Endodermal cell (in vitro differentiated cells): Measurements from ENCODE around the gene FERMT3. TPM values are rescaled to one million over a fixed set of nuclear protein-coding genes. Genes with fewer than 3 reads are reported as not detected.

Experiments
- DNase-seq: peaks from one replicate; pipeline ENCODE4 v3.0.0-alpha.2; 2017
- H3K27ac ChIP-seq: 2 replicates; pipeline ENCODE4 v1.5.1; 2013; ENCODE audit warnings: mild to moderate bottlenecking, low read depth, low read length, moderate library complexity
- H3K27me3 ChIP-seq: 2 replicates; pipeline ENCODE4 v1.6.1; 2013; ENCODE audit warnings: mild to moderate bottlenecking, low read length, moderate library complexity; ENCODE audit not compliant: insufficient read depth, control insufficient read depth, poor library complexity, severe bottlenecking
- H3K36me3 ChIP-seq: 2 replicates; pipeline ENCODE4 v1.7.0; 2013; ENCODE audit warnings: mild to moderate bottlenecking, low read length, moderate library complexity; ENCODE audit not compliant: control insufficient read depth, insufficient read depth
- H3K4me1 ChIP-seq: one replicate; pipeline ENCODE4 v1.7.0; 2013; ENCODE audit warnings: low read length; ENCODE audit not compliant: control insufficient read depth, insufficient read depth
- H3K4me3 ChIP-seq: 2 replicates; pipeline ENCODE4 v1.5.1; 2013; ENCODE audit warnings: mild to moderate bottlenecking, low read length, moderate library complexity
- H3K9ac ChIP-seq: 2 replicates; pipeline ENCODE4 v1.6.1; 2013; ENCODE audit warnings: mild to moderate bottlenecking, low read length, moderate library complexity; ENCODE audit not compliant: poor library complexity, severe bottlenecking; ENCODE audit errors: extremely low read depth
- H3K9me3 ChIP-seq: 2 replicates; pipeline ENCODE4 v1.6.1; 2013; ENCODE audit warnings: mild to moderate bottlenecking, low read length, moderate library complexity; ENCODE audit not compliant: control insufficient read depth
- H3K27ac Mint-ChIP-seq: 2 replicates; pipeline ENCODE4 v1.8.0; 2020; ENCODE audit warnings: mixed read lengths
- H3K27me3 Mint-ChIP-seq: 2 replicates; pipeline ENCODE4 v1.8.0; 2021; ENCODE audit warnings: mild to moderate bottlenecking, mixed read lengths; ENCODE audit not compliant: insufficient read depth
- H3K36me3 Mint-ChIP-seq: 2 replicates; pipeline ENCODE4 v1.8.0; 2020; ENCODE audit warnings: low read depth, mixed read lengths
- H3K4me1 Mint-ChIP-seq: 2 replicates; pipeline ENCODE4 v1.8.0; 2020; ENCODE audit warnings: mixed read lengths
- H3K4me3 Mint-ChIP-seq: 2 replicates; pipeline ENCODE4 v1.8.0; 2020; ENCODE audit warnings: mild to moderate bottlenecking, moderate library complexity, mixed read lengths
- H3K9me3 Mint-ChIP-seq: 2 replicates; pipeline ENCODE4 v1.8.0; 2020; ENCODE audit warnings: mild to moderate bottlenecking, mixed read lengths
- CTCF ChIP-seq: fragments of 200-600 bp; sonication (generic); conservative IDR thresholded peaks from 2 replicates; pipeline ENCODE4 v1.5.0; 2021; ENCODE audit warnings: antibody characterized with exemption, mild to moderate bottlenecking
- WGBS, 2 experiments: methylation state at CpG; one replicate each; pipeline versions ENCODE4 v1.1.5 to v1.1.7; 2013; ENCODE audit warnings: missing lambda C conversion rate in 2 of 2, mixed read lengths in 1 of 2; ENCODE audit not compliant: insufficient coverage in 1 of 2, insufficient read length in 1 of 2; 5-methylcytosine and 5-hydroxymethylcytosine counted together
- total RNA-seq, 2 donors: library from RNA; stranded (reverse); fragmentation: NEBNext Ultra II Directional in 1 of 2; extraction: Animal tissue kit (Norgen Biotek cat#: 25700) in 1 of 2; gene quantifications; 2 replicates in 1 of 2; 3 replicates in 1 of 2; pipeline ENCODE4 v1.2.1, GENCODE V29; 2021

FERMT3 gene
- total RNA-seq, 2 donors from 2014 or later: 4.2 to 5.3 TPM

DNA sequence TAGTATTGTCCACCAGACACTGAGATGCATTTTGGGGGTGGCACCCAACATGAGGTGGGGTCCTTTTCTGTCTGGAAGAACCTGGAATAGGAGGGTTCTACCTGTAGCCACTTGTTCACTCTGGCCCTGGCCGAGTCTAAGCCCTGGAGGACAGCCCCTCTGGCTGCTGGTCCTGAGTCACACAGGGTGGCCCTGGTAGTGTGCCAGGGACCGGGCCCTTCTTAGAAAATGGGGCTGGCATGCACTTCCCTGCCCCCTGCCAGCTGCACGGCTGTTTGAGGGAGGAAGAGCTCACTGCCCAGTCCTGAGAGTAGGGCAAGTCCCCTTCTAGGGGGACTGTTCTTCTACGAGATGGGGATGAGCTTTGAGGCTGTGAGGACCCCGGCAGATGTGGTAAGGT lies 47.0 kb downstream of the FERMT3 start:
- Mint-ChIP-seq H3K27ac (peak overlapping the region; percentile 38), H3K4me1 (peaks cover 21% of the 10 kb centered on the region), H3K36me3 (peaks cover 22% of the 10 kb centered on the region), H3K27me3 (no peaks in the 10 kb centered on the region), H3K9me3 (no peaks in the 10 kb centered on the region), H3K4me3 (peak overlapping the region; percentile 86)
- Histone ChIP-seq H3K4me1 (peaks cover 9% of the 10 kb centered on the region), H3K4me3 (no peak overlapping the region), H3K9ac (no peak overlapping the region), H3K27me3 (no peaks in the 10 kb centered on the region), H3K9me3 (no peaks in the 10 kb centered on the region), H3K36me3 (peaks cover 37% of the 10 kb centered on the region), H3K27ac (no peak overlapping the region)
- TF ChIP-seq CTCF: no peak
- DNase-seq: no peak
- WGBS, 2 experiments: 93 to 100% methylated on average over 4 to 5 of the region's 5 CpGs

GRCh38 chr11:64254326-64254725 lies 47.8 kb downstream of the FERMT3 start:
- Histone ChIP-seq H3K27me3 (no peaks in the 10 kb centered on the region), H3K27ac (no peak overlapping the region), H3K4me3 (no peak overlapping the region), H3K9me3 (no peaks in the 10 kb centered on the region), H3K4me1 (peaks cover 3% of the 10 kb centered on the region), H3K9ac (no peak overlapping the region), H3K36me3 (peaks cover 40% of the 10 kb centered on the region)
- DNase-seq: no peak
- no peaks in the 10 kb centered on the region for H3K9me3 Mint-ChIP-seq
- H3K27ac Mint-ChIP-seq: peak overlapping the region; percentile 38
- WGBS, 2 experiments: 94% methylated on average over 7 of the region's 7 CpGs
- no peak overlapping the region for H3K4me3 Mint-ChIP-seq
- TF ChIP-seq CTCF: no peak
- H3K36me3 Mint-ChIP-seq: peaks cover 27% of the 10 kb centered on the region
- peaks cover 14% of the 10 kb centered on the region for H3K4me1 Mint-ChIP-seq
- no peaks in the 10 kb centered on the region for H3K27me3 Mint-ChIP-seq

DNA sequence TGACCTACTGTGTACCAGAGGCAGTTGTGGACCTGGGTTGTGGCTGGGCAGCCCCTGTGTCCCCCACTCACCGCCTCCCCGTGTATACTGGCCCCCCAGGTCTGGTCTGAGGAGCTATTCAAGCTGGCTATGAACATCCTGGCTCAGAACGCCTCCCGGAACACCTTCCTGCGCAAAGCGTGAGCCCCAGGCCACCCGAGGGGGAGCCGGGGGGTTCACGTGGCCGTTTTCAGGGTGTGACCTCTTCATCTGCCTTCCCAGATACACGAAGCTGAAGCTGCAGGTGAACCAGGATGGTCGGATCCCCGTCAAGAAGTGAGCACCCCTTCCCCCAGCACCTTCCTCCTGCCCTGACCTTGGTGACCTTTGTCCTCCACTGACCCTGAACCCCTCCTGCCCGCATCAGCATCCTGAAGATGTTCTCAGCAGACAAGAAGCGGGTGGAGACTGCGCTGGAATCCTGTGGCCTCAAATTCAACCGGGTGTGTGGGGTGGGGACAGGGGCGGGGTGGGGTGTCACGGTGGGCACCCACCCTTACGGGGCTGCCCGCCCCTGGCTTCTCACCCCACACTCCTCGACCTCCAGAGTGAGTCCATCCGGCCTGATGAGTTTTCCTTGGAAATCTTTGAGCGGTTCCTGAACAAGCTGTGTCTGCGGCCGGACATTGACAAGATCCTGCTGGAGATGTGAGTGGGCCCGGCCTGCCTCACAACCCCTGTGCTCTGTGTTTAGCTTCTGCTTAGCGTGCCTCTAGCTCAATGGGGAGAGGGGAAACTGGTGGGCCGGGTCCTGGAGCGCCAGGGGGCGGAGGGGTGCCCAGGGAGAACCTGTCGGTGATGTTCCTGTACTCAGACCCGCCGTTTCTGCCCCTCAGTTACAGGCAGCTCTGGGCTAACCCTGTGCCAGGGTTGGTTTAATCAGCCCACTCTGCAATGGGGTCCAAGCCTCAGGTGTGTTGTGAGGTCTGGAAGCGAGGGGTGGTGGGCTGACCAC lies 48.9 kb downstream of the FERMT3 start:
- no peak overlapping the region for H3K9ac ChIP-seq
- H3K36me3 Mint-ChIP-seq: peaks cover 38% of the 10 kb centered on the region

More for the DNA sequence above, 48.9 kb downstream of the FERMT3 start:
- 92 to 95% methylated on average over 27 to 35 of the region's 35 CpGs for WGBS, 2 experiments
- H3K4me3 Mint-ChIP-seq: no peak overlapping the region
- Histone ChIP-seq H3K9me3 (no peaks in the 10 kb centered on the region), H3K4me3 (no peak overlapping the region), H3K27me3 (no peaks in the 10 kb centered on the region), H3K4me1 (no peaks in the 10 kb centered on the region), H3K36me3 (peaks cover 51% of the 10 kb centered on the region), H3K27ac (no peak overlapping the region)
- no peak overlapping the region for H3K27ac Mint-ChIP-seq
- H3K27me3 Mint-ChIP-seq: no peaks in the 10 kb centered on the region
- H3K9me3 Mint-ChIP-seq: no peaks in the 10 kb centered on the region
- peaks cover 7% of the 10 kb centered on the region for H3K4me1 Mint-ChIP-seq
- TF ChIP-seq CTCF: no peak
- no peak for DNase-seq
